Stimulated activated CD4-positive, alpha-beta T cell treated with anti-CD3 and anti-CD28 coated beads, Interleukin-1b, Interleukin-23, amount 100 ng/mL, for 4 hours (primary cell): ENCODE measurements around the gene PMFBP1.

Source experiments
- DNase-seq, 2 donors: peaks; one replicate each; pipeline ENCODE4 v3.0.0-alpha.2; 2020; ENCODE audit warnings: low read depth in 2 of 2

PMFBP1 gene, protein sequence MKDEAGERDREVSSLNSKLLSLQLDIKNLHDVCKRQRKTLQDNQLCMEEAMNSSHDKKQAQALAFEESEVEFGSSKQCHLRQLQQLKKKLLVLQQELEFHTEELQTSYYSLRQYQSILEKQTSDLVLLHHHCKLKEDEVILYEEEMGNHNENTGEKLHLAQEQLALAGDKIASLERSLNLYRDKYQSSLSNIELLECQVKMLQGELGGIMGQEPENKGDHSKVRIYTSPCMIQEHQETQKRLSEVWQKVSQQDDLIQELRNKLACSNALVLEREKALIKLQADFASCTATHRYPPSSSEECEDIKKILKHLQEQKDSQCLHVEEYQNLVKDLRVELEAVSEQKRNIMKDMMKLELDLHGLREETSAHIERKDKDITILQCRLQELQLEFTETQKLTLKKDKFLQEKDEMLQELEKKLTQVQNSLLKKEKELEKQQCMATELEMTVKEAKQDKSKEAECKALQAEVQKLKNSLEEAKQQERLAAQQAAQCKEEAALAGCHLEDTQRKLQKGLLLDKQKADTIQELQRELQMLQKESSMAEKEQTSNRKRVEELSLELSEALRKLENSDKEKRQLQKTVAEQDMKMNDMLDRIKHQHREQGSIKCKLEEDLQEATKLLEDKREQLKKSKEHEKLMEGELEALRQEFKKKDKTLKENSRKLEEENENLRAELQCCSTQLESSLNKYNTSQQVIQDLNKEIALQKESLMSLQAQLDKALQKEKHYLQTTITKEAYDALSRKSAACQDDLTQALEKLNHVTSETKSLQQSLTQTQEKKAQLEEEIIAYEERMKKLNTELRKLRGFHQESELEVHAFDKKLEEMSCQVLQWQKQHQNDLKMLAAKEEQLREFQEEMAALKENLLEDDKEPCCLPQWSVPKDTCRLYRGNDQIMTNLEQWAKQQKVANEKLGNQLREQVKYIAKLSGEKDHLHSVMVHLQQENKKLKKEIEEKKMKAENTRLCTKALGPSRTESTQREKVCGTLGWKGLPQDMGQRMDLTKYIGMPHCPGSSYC

DNA sequence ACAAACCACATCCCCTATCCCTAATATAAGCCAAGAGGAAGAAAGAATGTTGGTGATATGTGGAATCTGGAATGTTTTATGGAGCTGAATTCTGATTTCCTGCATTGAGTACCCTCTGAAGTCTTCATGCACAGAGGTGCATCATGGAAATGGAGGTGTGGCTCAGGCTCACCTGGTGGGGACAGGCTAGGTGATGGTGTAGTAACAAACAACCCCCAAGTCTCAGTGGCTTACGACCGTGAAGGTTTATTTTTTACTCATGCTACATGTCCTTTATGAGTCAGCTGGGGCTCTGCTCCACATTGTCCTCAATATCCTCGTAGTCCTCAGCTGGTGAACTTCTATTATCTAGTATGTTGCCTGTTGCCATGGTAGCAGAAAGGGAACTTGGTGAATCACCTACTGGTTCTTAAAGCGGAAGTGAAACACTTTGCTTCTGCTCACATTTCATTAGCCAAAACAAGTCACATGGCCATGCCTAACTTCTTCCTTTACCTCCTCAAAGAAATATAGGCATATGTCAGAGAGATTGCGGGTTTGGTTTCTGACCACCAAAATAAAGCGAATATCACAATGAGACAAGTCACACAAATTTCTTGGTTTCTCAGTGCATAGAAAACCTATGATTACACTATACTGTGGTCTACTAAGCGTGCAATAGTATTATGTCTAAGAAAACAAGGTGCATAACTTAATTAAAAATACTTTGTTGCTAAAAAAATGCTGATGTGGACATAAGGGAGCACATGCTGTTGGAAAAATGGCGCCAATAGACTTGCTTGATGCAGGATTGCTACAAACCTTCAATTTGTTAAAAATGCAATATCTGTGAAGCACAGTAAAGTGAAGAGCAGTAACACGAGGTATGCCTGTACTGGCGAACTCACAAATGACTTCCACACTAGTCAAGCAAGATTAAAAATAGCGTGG lies at the start of gene PMFBP1:
Gene PMFBP1 (minus strand): TSS at position 51 of the 930 bp plus-strand sequence. CDS start 947 bp downstream, outside the sequence.
- no peak for DNase-seq

DNA sequence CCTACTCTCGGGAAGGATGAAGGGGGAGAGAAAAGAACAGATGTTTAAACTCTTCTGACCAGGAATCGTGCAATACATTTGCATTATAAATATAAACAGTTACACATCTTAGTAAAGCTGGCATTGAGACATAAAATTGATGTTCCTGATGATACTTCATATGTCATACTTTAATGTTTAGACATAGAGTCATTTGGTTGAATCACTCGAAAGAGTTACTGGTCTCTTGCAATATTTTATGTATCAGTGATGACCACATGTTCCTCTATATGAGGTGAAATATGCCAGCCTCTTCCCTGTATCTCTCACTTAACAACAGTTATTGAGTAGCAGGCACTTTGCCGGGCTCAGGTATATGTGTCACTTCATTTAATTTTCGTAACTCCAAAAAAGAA lies 49.7 kb upstream of the PMFBP1 start:
- no peak for DNase-seq

DNA sequence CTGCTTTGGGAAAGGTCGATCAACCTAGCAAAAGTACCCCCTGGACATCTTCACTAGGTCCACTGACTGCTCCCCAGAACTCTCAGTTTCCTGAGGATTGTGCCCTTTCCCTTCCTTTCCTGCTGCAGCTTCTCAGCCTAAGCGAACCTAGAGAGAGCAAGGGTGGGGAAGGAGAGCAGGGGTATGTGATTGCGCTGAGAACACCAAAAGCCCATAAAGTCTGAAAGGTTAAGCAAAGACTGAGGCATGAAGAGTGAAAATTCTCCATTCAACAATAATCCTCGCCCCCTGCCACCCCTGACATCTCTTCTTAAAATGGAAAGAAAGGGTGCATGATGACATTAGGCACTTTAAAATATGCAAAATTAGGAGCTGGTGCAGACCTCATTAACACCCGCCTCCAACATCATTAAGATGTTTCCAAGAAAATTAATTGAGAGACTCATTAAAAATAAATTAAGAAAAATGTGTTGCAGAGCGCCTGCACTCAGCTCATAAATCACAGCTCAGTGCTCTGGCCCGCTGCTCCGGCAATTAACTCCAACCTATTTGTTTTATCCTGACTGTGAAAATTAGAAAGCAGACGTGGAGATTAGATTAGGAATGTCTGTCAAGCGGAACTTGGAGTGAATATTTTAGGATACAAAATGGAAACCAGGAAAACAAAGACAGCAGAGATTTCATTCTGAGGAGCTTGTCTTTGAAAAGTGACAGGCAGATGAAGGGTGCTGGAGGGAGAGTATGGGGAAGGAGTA lies 49.1 kb upstream of the PMFBP1 start:
- DNase-seq = no peak

DNA sequence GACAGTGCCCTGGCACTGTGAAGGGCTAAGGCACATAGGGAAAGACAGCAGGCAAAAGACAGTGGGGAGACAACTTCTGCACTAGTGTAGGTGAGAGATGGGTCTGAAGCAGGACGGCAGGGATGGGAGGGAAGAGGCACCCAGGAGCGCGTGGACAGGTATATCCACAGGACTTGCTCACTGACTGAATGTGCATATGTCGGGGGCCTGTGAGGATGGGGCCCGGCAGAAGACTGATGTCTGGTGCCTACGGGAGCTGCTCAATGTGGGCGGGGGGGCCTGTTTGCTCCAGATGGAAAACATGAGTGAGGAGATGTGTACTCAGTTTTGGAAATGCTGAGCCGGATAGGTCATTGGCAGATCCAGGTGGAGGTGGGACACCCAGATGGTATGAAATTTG lies 47.3 kb upstream of the PMFBP1 start:
- DNase-seq = no peak

DNA sequence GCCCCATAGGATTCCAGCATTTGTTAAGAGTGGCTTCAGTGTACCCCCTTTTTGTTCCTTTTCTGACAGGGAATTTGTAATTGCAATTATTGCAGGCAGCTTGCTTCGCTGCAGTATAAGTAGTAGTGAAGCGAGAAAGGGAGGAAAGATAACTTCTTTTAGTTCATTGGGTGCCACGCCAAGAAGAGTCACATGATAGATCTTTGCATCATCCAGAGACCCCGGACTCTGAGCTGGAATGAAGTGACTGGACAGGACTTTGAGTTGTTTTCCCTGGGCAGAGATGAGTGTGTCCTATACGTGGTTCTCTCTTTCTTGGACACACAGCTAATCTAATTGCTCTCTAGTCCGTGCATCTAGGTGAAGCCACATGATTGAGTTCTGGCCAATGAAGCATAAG lies 44.8 kb upstream of the PMFBP1 start:
- no peak for DNase-seq

DNA sequence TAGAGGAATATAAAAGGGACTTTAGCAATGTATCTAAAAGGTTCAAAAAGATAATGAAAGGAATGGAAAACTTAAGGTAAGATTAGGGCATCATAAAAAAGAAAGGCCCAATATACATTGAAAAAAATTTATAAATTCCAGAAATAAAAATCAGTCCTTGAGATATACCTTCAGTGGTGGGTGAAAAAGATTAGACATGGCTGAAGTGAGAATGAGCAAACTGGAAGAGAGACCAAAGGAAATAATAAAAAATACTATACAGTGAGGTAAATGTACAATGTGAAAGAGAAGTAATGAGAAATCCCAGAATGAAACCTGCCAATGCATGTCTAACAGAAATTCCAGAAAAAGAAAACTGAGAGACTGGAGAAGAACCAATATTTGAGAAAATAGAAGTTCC lies 42.9 kb upstream of the PMFBP1 start:
- DNase-seq = no peak

DNA sequence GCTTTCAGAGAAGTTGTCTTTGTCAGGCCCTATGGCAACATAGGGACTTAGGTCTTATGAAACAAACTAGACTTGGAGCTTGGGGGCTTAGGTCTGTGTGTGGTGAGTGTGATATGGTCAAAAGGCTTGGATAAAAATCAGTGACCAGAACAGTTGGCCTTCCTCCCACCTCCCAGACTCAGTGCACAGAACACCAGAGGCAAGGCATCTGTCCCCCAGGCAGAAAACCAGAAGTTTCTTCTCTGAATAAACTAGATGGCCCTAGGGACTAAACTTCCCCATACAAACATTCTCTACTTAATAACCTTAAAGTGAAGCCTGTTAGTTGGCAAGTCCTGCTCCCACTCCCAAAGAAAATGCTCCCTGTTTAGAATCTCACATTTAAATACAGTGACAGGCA lies 39.2 kb upstream of the PMFBP1 start:
- no peak for DNase-seq

DNA sequence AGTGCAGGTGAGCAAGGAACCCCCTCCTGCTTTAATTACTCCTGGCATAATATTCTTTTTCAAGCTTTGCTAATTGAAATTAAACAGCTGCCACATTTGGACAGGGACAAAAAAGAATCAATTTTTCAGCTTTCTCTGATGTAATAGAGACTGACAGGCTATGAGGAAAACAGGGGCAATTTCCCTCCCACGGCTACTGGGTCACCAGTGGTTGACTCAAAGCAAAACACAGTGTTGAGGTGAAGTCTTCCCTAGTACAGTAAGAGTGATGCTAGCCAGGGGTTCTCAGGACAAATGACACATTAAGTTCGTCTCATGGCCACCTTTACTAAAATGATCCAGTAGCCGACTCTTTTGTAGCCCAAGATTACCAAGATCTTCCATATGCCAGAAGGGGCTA lies 38.6 kb upstream of the PMFBP1 start:
- no peak for DNase-seq

DNA sequence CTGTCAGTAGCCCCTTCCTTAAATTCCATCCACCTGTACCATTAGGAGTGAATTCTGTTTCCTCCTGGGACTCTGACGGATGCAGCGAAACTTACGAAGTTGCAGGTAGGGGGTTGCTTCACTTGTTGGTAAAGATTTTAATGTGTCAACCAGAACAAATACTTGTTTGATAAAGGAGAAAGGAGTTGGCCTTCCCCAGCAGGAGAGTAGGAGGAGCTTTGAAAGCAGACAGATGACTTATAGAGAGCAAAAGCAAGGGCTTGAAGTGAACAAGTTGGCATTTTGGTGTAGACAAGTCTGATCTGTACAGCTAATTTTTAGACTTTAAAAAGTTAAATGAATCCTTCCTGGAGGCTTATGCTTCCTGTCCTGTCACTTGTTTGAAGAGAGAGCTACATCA lies 38.1 kb upstream of the PMFBP1 start:
- DNase-seq = no peak

DNA sequence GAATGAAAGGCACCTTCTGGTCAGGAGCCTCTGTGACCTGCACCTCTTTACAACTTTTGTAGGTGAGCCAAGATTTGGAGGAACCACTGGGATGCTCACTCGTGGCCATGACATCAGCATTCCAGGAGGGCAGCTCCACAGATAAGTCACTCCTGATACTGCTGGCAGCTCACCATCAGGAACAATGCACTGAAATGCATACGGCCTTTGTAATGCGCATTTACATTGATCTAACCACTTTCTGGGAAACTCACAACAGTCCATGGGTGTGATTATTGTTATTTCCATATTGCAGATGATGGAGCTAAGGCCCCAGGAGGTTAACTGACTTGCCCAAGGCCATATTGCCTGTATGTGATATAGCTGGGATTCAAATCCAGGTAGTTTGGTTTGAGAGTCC lies 34.3 kb upstream of the PMFBP1 start:
- DNase-seq = no peak

DNA sequence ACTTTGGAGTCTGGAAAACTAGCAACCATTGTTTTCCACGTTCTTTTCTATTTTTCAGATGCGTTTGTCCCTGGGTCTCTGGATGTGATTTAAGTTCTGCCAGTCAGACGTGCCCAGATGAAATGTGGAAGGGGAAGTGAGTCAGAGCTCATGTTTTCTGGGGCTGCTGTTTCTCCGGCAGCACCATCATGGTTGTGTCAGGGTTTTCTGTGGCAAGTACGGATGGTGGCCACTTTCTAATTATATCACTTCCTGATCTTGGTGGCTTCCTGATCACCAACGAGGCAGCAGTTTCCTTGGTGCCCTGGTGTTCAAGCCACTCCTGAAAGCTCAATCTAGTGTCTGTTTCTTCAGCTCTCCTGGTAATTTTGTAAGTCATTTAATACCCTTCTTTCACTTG lies 31.4 kb upstream of the PMFBP1 start:
- DNase-seq = no peak

DNA sequence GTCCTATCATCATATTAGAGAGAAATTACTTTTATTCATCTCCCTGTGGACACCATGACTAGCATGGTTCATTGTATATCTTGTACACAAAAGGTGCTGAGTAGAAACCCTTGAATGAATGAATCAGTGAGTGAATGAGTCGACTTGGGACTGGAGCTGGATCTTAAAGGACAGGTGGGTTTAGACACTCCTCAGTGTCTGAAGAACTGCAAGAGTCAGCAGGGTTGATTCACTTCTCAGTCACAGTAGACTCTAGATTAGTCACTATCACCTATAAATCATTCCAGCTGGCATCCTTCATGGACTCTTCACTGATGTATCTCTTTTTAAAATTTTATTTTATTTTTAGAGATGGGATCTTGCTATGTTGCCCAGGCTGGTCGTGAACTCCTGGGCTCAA lies 30.1 kb upstream of the PMFBP1 start:
- DNase-seq = no peak

DNA sequence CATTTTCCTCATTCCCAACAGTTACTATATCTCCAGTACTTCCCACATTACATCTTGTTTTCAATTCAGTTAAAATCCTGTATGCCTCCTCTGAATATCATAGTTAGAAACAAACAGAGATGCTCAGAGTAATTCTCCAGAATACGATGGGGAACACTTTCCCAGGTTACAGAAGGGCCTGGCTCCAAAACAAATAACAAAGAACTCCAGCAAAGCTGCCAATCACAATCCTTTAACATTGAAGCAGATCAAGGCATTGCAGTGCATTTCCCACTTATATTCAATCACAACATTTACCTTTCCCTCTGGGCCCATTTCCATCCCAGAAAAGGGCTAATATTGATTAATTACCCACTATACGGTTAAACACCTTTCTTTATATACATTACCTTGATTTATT lies 29.4 kb upstream of the PMFBP1 start:
- no peak for DNase-seq

DNA sequence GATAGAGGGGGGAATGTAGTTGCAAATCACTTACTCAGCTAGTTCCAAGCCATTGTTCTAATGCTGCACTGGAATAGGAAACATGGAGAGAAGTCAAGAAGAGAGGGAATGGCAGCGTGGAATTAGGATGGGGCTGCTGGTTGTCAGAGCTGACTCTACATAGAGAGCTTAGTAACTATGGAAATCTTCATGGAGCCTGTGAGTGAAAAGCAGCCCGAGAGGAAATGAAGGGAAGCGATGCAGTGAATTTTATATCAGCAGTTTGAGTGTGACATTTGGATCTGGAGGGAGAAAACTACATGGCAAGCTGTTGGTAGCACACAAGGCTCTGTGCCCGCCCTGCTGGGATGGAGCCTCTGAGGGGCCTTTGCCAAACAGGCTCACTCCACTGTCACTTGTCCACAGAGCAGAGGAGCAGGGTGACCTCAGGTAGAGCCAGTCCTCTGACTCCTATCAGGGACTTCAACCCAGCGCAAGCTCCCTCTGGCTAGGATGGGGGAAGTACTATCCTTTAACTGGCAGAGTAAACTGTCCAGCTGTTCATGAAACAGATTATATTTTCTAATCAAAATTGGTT lies 27.9 kb upstream of the PMFBP1 start:
- DNase-seq = no peak

DNA sequence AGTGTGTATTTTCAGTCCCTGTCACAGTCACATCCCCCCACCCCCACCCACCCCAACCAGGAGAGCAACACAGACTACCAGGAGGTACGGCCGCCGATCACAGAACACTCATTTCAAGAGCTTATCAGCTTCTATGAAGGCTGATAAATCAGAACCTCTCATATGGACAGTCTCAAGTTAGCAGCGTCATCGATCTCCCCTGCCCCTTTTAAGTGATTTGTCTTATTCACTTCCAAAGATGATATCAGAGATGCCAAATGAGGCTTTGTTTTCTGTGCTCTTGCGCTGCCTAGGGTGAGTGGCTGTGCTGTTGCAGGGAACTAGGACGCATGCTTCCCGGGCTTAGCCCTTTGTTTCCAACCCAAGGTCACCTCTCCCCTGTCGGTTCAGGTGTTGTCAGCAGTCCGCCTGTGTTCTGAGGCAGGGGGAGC lies 26.8 kb upstream of the PMFBP1 start:
- DNase-seq = no peak

DNA sequence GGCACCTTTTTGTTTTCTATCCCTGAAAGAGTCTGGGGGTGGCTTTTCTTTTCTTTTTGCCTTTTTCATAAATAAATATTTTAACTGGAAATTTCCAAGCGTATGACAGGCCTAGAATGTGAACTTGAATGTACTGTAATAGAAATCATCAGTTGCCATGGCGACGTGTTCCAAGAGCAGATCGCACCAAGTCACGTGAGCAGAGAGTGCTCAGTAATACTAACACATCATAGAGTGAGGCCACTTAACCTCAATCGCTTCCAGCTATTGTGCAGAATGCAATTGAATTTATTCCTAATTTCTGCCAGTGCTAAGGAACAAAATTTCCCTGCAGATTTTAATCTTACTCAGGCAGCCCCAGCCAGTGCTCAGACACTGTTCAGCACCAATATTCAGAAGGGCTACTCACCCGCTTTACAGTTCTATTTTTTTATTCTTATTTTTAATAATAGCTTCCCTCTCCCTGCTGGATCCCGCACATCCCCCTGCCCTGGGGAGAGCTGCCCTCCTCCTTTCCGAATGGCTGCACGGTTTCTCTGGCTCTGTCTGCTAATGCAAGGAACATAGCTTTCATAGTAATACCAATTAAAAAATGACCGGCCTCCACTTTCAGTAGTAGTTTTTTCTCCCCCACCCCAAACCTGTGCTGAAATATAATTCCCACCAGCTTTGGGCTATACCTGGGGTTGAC lies 26.2 kb upstream of the PMFBP1 start:
- no peak for DNase-seq

DNA sequence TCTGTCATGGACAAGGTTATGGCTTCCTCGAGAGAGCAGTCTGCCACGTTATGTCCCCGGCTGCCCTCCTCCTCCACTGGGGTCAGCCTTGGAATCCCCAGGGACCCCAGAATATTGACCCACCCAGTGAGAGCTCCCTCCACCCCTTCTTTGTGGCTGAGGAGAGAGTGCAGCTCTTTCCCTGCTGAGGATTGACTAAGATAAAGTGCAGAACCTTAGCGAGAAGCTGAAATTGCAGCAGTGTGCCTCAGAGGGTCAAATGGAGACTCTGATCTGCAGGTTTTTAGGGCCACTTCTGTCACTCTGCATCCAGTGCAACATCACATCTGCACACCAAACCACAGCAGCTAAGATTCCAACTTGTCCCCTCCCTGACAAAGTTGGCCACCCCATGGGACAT lies 25.6 kb upstream of the PMFBP1 start:
- DNase-seq = no peak

DNA sequence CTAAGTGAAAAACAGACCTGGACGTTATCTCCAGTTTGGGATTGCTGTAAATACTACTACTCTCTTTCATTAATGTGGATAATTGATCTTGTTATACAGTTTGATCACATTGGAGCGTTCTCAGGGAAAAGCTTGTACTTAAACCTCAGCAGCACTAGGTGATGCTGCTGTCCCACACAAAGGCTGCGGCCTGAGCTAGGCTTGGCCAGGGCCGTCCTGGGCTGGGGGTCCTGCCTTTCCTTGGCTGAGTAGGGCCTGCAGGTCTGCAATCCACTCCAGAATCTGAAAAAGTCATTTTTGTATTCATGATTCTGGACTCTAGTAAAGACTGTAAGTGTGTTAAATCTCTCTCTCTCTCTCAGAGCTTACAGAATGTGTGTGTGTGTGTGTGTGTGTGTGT lies 23.7 kb upstream of the PMFBP1 start:
- no peak for DNase-seq

DNA sequence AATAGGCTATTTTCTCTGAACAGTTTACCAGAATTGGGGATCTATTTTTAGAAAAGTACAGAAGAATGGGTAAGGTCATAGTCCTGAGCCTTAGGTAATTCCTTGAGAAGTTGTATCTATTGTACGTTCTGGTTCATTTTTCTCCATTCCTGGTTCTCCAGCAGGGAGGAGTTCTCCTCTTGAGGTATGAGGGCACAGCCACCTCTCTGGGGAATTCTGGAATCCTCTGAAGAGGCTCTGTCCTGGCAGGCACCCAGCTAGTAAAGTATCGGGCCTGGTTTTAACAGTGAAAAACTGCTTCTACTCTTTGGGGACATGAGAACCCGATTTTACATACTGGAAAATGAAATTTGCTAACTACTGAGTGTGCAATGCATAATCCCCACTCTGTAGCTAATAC lies 19.6 kb upstream of the PMFBP1 start:
- no peak for DNase-seq

DNA sequence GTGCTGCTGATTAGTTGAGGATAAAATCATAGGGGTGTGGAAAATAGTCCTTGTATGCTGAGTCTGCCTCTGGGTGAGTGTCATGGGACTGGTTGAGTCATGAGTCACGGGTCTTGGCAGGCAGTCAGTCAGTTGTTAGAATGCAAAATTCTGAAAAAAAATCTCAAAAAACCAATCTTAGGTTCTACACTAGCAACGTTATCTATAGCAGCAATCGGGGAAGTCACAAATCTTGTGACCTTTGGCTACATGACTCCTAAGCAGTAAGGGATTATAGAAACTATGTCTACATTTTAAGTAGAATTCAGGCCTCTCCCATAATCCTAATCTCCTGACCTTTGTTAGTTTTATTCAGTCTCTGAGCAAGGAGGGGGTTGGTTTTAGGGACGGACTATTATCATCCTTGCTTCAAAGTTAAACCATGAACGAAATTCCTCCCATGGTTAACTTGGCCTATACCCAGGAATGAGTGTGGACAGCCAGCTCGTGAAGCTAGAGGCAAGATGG lies 18.0 kb upstream of the PMFBP1 start:
- DNase-seq = no peak
